Panc1 (cell line): ENCODE results near the gene NCDN. TPM values are rescaled to one million over a fixed set of nuclear protein-coding genes. Genes with fewer than 3 reads are reported as not detected.

ENCODE experiments used
- ATAC-seq: fragments of 200-7000 bp; cut with Tn5 transposase; 2 replicates; pipeline ENCODE4 v1.9.1; 2020; ENCODE audit warnings: mild to moderate bottlenecking, moderate library complexity
- BruUV-seq: library from RNA; stranded (reverse); fragments of 400-500 nt; replicated peaks from 2 replicates; lab custom pipeline; 2021; lab: Mats Ljungman, UMichigan
- CTCF ChIA-PET: fragments of 300-600 bp; sonication (Branson Sonifier 250); formaldehyde crosslinking; loops from one replicate; lab custom pipeline; 2022; ENCODE audit warnings: antibody characterized with exemption; lab: Charles Lee
- POLR2A ChIA-PET: fragments of 300-600 bp; sonication (Branson Sonifier 250); formaldehyde crosslinking; loops from one replicate; lab custom pipeline; 2022; ENCODE audit warnings: antibody characterized with exemption; lab: Charles Lee
- DNase-seq: peaks from one replicate; pipeline ENCODE4 v3.0.0-alpha.2; 2010; ENCODE audit warnings: low read depth, low spot score
- H3K27ac ChIP-seq: 2 replicates; pipeline ENCODE4 v1.5.1; 2011; ENCODE audit warnings: mild to moderate bottlenecking, low read length, inconsistent platforms
- H3K27me3 ChIP-seq: fragments of 200-500 bp; sonication (Bioruptor generic); 2 replicates; pipeline ENCODE4 v1.6.0; 2014; ENCODE audit warnings: low read length, inconsistent platforms; ENCODE audit not compliant: control insufficient read depth, insufficient read depth
- H3K36me3 ChIP-seq: fragments of 200-500 bp; sonication (Bioruptor generic); 2 replicates; pipeline ENCODE4 v1.5.1; 2014; ENCODE audit warnings: inconsistent platforms, mild to moderate bottlenecking, low read length, moderate library complexity; ENCODE audit not compliant: control insufficient read depth, insufficient read depth
- H3K4me1 ChIP-seq: 2 replicates; pipeline ENCODE4 v1.5.1; 2011; ENCODE audit warnings: inconsistent platforms, mild to moderate bottlenecking, low read length, moderate library complexity; ENCODE audit not compliant: control insufficient read depth, insufficient read depth
- H3K4me3 ChIP-seq, 2 experiments: 2 replicates each; pipeline ENCODE4 v1.5.1; 2011 to 2012; ENCODE audit warnings: low read depth in 2 of 2, low read length in 2 of 2, mild to moderate bottlenecking in 2 of 2, inconsistent platforms in 1 of 2, moderate library complexity in 1 of 2
- H3K9me3 ChIP-seq: fragments of 200-500 bp; sonication (Bioruptor generic); 2 replicates; pipeline ENCODE4 v1.5.1; 2014; ENCODE audit warnings: low read depth, mild to moderate bottlenecking, inconsistent platforms, low read length, moderate library complexity; ENCODE audit not compliant: control insufficient read depth, insufficient read depth
- POLR2AphosphoS5 ChIP-seq: IDR thresholded peaks from 2 replicates; pipeline ENCODE4 v1.6.1; 2012; ENCODE audit warnings: mild to moderate bottlenecking, low read depth, low read length, moderate library complexity
- SIN3A ChIP-seq: IDR thresholded peaks from 2 replicates; pipeline ENCODE4 v1.6.1; 2012; ENCODE audit warnings: low read depth, mild to moderate bottlenecking, low read length, moderate library complexity, borderline replicate concordance; ENCODE audit not compliant: insufficient read depth
- TCF7L2 ChIP-seq: IDR thresholded peaks from 2 replicates; pipeline ENCODE4 v1.6.1; 2011; ENCODE audit warnings: mild to moderate bottlenecking, low read depth, low read length, inconsistent platforms
- in situ Hi-C: cut with HindIII; loops from 2 replicates; pipeline ENCODE4 v1.10.0; 2016; ENCODE audit warnings: low sequenced_read_pairs, low pct_unique_long_range_greater_than_20kb
- intact Hi-C: fragments of 100-400 bp; cut with micrococcal nuclease; formaldehyde crosslinking; loops from one replicate; pipeline ENCODE4 v1.10.0; 2022; ENCODE audit not compliant: unreplicated experiment
- total RNA-seq: library from RNA; stranded (reverse); gene quantifications from one replicate; pipeline ENCODE4 v1.2.1, GENCODE V29; 2021; ENCODE audit not compliant: unreplicated experiment
- TF ChIP-seq, protein P1 (sequence below): fragments of 450-650 bp; IDR thresholded peaks from 2 replicates; pipeline ENCODE4 v1.5.1; 2017; ENCODE audit warnings: mild to moderate bottlenecking
- TF ChIP-seq, protein P2 (sequence below), 2 experiments: IDR thresholded peaks; 2 replicates each; pipeline ENCODE4 v1.6.1; 2011 to 2012; ENCODE audit warnings: low read depth in 2 of 2, control low read depth in 1 of 2, low read length in 1 of 2, mild to moderate bottlenecking in 1 of 2, moderate library complexity in 1 of 2; ENCODE audit not compliant: insufficient read depth in 1 of 2

NCDN gene
- total RNA-seq, 1 experiment from 2014 or later = 64.1 TPM

DNA sequence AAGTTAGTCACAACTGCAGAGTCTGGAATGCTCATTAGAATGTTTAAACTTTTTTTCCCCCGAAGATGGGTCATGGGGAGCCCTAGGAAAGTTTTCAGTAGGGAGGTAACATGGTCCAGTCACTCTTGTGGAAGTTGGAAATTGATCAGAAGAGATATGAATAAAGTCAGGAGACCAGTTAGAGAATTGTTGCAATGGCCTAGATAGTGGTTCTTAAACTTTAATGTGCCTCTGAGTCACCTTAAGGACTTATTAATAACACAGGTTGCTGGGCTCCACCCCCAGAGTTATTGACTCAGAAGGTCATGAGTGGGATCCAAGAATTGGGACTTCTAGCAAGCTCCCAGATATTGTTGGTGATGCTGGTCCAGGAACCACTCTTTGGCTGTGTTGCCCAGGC, 12.3 kb downstream of the NCDN start:
- CTCF ChIA-PET = no interaction called here
- Histone ChIP-seq H3K4me1 (peaks cover 4% of the 10 kb centered on the region), H3K27ac (no peak overlapping the region), H3K36me3 (no peaks in the 10 kb centered on the region), H3K4me3 (no peak overlapping the region), H3K27me3 (no peaks in the 10 kb centered on the region), H3K9me3 (no peaks in the 10 kb centered on the region)
- in situ Hi-C loops = no loop called here
- DNase-seq = no peak
- TF ChIP-seq, protein P1, sequence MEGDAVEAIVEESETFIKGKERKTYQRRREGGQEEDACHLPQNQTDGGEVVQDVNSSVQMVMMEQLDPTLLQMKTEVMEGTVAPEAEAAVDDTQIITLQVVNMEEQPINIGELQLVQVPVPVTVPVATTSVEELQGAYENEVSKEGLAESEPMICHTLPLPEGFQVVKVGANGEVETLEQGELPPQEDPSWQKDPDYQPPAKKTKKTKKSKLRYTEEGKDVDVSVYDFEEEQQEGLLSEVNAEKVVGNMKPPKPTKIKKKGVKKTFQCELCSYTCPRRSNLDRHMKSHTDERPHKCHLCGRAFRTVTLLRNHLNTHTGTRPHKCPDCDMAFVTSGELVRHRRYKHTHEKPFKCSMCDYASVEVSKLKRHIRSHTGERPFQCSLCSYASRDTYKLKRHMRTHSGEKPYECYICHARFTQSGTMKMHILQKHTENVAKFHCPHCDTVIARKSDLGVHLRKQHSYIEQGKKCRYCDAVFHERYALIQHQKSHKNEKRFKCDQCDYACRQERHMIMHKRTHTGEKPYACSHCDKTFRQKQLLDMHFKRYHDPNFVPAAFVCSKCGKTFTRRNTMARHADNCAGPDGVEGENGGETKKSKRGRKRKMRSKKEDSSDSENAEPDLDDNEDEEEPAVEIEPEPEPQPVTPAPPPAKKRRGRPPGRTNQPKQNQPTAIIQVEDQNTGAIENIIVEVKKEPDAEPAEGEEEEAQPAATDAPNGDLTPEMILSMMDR = no peak
- TF ChIP-seq TCF7L2 (no peak), SIN3A (no peak), POLR2AphosphoS5 (no peak)
- TF ChIP-seq, protein P2, sequence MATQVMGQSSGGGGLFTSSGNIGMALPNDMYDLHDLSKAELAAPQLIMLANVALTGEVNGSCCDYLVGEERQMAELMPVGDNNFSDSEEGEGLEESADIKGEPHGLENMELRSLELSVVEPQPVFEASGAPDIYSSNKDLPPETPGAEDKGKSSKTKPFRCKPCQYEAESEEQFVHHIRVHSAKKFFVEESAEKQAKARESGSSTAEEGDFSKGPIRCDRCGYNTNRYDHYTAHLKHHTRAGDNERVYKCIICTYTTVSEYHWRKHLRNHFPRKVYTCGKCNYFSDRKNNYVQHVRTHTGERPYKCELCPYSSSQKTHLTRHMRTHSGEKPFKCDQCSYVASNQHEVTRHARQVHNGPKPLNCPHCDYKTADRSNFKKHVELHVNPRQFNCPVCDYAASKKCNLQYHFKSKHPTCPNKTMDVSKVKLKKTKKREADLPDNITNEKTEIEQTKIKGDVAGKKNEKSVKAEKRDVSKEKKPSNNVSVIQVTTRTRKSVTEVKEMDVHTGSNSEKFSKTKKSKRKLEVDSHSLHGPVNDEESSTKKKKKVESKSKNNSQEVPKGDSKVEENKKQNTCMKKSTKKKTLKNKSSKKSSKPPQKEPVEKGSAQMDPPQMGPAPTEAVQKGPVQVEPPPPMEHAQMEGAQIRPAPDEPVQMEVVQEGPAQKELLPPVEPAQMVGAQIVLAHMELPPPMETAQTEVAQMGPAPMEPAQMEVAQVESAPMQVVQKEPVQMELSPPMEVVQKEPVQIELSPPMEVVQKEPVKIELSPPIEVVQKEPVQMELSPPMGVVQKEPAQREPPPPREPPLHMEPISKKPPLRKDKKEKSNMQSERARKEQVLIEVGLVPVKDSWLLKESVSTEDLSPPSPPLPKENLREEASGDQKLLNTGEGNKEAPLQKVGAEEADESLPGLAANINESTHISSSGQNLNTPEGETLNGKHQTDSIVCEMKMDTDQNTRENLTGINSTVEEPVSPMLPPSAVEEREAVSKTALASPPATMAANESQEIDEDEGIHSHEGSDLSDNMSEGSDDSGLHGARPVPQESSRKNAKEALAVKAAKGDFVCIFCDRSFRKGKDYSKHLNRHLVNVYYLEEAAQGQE (IDR thresholded peaks at IDR 0.05; ENCODE audit: insufficient read depth in 1 of 2, low read depth in 2 of 2, low read length in 1 of 2) = no peak
- ATAC-seq = no peak
- intact Hi-C loops = loop anchor here (1.0 to 2.0 kb wide), 2 partner anchors 157 to 205 kb away; no protein-coding TSS in a partner anchor
- BruUV-seq = no TSS peak
- POLR2A ChIA-PET = no interaction called here

DNA sequence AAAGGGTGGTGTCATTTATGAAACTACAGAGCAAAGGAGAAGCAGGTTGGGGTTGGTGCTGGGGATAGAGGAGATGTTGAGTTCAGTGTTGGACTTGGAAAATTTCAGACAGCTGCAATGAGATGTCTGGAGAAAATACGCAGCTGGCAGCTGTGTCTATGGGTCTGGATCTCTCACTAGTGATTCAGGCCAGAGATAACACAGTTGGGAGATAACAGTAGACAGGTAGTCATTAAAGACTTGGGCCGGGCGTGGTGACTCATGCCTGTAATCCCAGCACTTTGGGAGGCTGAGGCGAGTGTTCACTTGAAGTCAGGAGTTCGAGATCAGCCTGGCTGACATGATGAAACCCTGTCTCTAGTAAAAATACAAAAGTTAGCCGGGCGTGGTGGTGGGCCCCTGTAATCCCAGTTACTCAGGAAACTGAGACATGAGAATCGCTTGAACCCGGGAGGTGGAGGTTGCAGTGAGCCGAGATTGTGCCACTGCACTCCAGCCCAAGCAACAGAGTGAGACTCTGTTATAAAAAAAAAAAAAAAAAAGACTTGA, 13.1 kb downstream of the NCDN start:
- DNase-seq (no peak), ATAC-seq (no peak)
- H3K9me3 ChIP-seq = no peaks in the 10 kb centered on the region
- TF ChIP-seq, protein P2 (IDR thresholded peaks at IDR 0.05; ENCODE audit: insufficient read depth in 1 of 2, low read depth in 2 of 2, low read length in 1 of 2) = no peak
- no peak for TF ChIP-seq POLR2AphosphoS5
- no peak for TF ChIP-seq TCF7L2
- TF ChIP-seq, protein P1 = no peak
- no peak for TF ChIP-seq SIN3A
- in situ Hi-C loops = no loop called here
- intact Hi-C loops = no loop called here
- no peak overlapping the region for H3K27ac ChIP-seq
- H3K4me1 ChIP-seq = peaks cover 4% of the 10 kb centered on the region
- BruUV-seq = no TSS peak
- H3K27me3 ChIP-seq = no peaks in the 10 kb centered on the region
- H3K4me3 ChIP-seq = no peak overlapping the region
- ChIA-PET POLR2A (no interaction called here), CTCF (interaction anchor here (0.6 to 0.7 kb wide), 2 partner anchors 120 to 204 kb away, joined by 4 to 13 read pairs; no protein-coding TSS in a partner anchor)
- no peaks in the 10 kb centered on the region for H3K36me3 ChIP-seq
